SK-N-MC (cell line): ENCODE data around the gene ARHGAP18.

ENCODE experiments used
- DNase-seq: peaks from one replicate; pipeline ENCODE4 v3.0.0-alpha.2; 2011; ENCODE audit warnings: low read depth, low spot score
- H3K27ac ChIP-seq: fragments of 200-600 bp; sonication (generic); 2 replicates; pipeline ENCODE4 v1.5.1; 2016; ENCODE audit warnings: mixed run types
- H3K36me3 ChIP-seq: fragments of 200-600 bp; sonication (generic); 2 replicates; pipeline ENCODE4 v1.6.1; 2017; ENCODE audit warnings: antibody characterized with exemption, low read length, mixed read lengths; ENCODE audit not compliant: insufficient read depth
- H3K4me3 ChIP-seq: fragments of 200-600 bp; sonication (generic); 2 replicates; pipeline ENCODE4 v1.5.1; 2016
- H3K9ac ChIP-seq: fragments of 200-600 bp; sonication (generic); 2 replicates; pipeline ENCODE4 v1.8.0; 2017; ENCODE audit warnings: mixed run types, mixed read lengths; ENCODE audit not compliant: insufficient read length
- H3K9me3 ChIP-seq: fragments of 200-600 bp; sonication (generic); 2 replicates; pipeline ENCODE4 v1.6.1; 2017; ENCODE audit warnings: low read depth, mild to moderate bottlenecking, antibody characterized with exemption, low read length, moderate library complexity, mixed read lengths
- EZH2 ChIP-seq: fragments of 200-600 bp; sonication (generic); IDR thresholded peaks from one replicate; pipeline ENCODE4 v1.6.1; 2017; ENCODE audit warnings: antibody characterized with exemption
- FOXP2 ChIP-seq: optimal IDR thresholded peaks from 2 replicates; pipeline ENCODE3; 2011; ENCODE audit warnings: mild to moderate bottlenecking, moderate library complexity; ENCODE audit not compliant: insufficient read depth; ENCODE audit errors: extremely low read length, control extremely low read depth
- POLR2AphosphoS5 ChIP-seq: IDR thresholded peaks from 2 replicates; pipeline ENCODE4 v1.6.1; 2012; ENCODE audit warnings: mild to moderate bottlenecking, low read depth, low read length, borderline replicate concordance

ARHGAP18 gene

GRCh38 chr6:129643176-129643575, 66.8 kb downstream of the ARHGAP18 start:
- TF ChIP-seq EZH2, result no peak
- TF ChIP-seq POLR2AphosphoS5, result no peak
- TF ChIP-seq FOXP2, result no peak
- Histone ChIP-seq H3K9me3 (no peaks in the 10 kb centered on the region), H3K36me3 (no peaks in the 10 kb centered on the region), H3K9ac (no peak overlapping the region), H3K4me3 (no peak overlapping the region), H3K27ac (peak overlapping the region; percentile 44; the same call in 1 of the 2 replicates)
- DNase-seq, result no peak

GRCh38 chr6:129642322-129642721, 67.7 kb downstream of the ARHGAP18 start:
- H3K27ac ChIP-seq, result no peak overlapping the region
- TF ChIP-seq POLR2AphosphoS5, result no peak
- TF ChIP-seq EZH2, result no peak
- no peak for TF ChIP-seq FOXP2

GRCh38 chr6:129641344-129641743, 68.6 kb downstream of the ARHGAP18 start:
- DNase-seq, result no peak

More at GRCh38 chr6:129642322-129642721, 67.7 kb downstream of the ARHGAP18 start:
- Histone ChIP-seq H3K4me3 (no peak overlapping the region), H3K9ac (no peak overlapping the region), H3K9me3 (no peaks in the 10 kb centered on the region), H3K36me3 (no peaks in the 10 kb centered on the region)
- DNase-seq, result no peak

GRCh38 chr6:129638686-129639085, 71.3 kb downstream of the ARHGAP18 start:
- no peak overlapping the region for H3K9ac ChIP-seq
- H3K36me3 ChIP-seq, result no peaks in the 10 kb centered on the region
- H3K4me3 ChIP-seq, result no peak overlapping the region
- H3K9me3 ChIP-seq, result no peaks in the 10 kb centered on the region
- peak overlapping the region; percentile 47; the same call in 1 of the 2 replicates for H3K27ac ChIP-seq
- TF ChIP-seq POLR2AphosphoS5, result no peak
- TF ChIP-seq EZH2, result no peak
- DNase-seq, result no peak

More at GRCh38 chr6:129641344-129641743, 68.6 kb downstream of the ARHGAP18 start:
- TF ChIP-seq FOXP2 (no peak), EZH2 (no peak), POLR2AphosphoS5 (no peak)
- Histone ChIP-seq H3K9me3 (no peaks in the 10 kb centered on the region), H3K9ac (no peak overlapping the region), H3K4me3 (no peak overlapping the region), H3K36me3 (no peaks in the 10 kb centered on the region), H3K27ac (no peak overlapping the region)

GRCh38 chr6:129638055-129638684, 71.8 kb downstream of the ARHGAP18 start:
- no peak overlapping the region for H3K9ac ChIP-seq
- no peaks in the 10 kb centered on the region for H3K9me3 ChIP-seq
- no peak overlapping the region for H3K4me3 ChIP-seq
- no peaks in the 10 kb centered on the region for H3K36me3 ChIP-seq
- TF ChIP-seq EZH2, result no peak
- no peak for TF ChIP-seq POLR2AphosphoS5
- no peak for TF ChIP-seq FOXP2
- no peak for DNase-seq
- H3K27ac ChIP-seq, result peak overlapping the region; percentile 47; the same call in 1 of the 2 replicates

- Histone ChIP-seq H3K9ac (no peak overlapping the region), H3K27ac (no peak overlapping the region), H3K36me3 (no peaks in the 10 kb centered on the region), H3K9me3 (no peaks in the 10 kb centered on the region), H3K4me3 (no peak overlapping the region)
- TF ChIP-seq POLR2AphosphoS5, result no peak
- no peak for TF ChIP-seq EZH2
- no peak for TF ChIP-seq FOXP2
- DNase-seq, result no peak
These were observed 72.5 kb downstream of the ARHGAP18 start for GRCh38 chr6:129637340-129638054.

- H3K9me3 ChIP-seq, result no peaks in the 10 kb centered on the region
- H3K27ac ChIP-seq, result peak overlapping the region; percentile 61; the same call in 1 of the 2 replicates
- TF ChIP-seq POLR2AphosphoS5, result no peak
- TF ChIP-seq EZH2, result no peak
- no peak for TF ChIP-seq FOXP2
- H3K36me3 ChIP-seq, result no peaks in the 10 kb centered on the region
- no peak overlapping the region for H3K4me3 ChIP-seq
- DNase-seq, result no peak
- H3K9ac ChIP-seq, result no peak overlapping the region
These were observed 74.4 kb downstream of the ARHGAP18 start for GRCh38 chr6:129635396-129636130.

- DNase-seq, result no peak
- H3K36me3 ChIP-seq, result no peaks in the 10 kb centered on the region
- no peak for TF ChIP-seq POLR2AphosphoS5
- TF ChIP-seq EZH2, result no peak
- TF ChIP-seq FOXP2, result no peak
- H3K4me3 ChIP-seq, result no peak overlapping the region
- peak overlapping the region; percentile 61; the same call in 1 of the 2 replicates for H3K27ac ChIP-seq
- H3K9me3 ChIP-seq, result no peaks in the 10 kb centered on the region
- no peak overlapping the region for H3K9ac ChIP-seq
These were observed 75.4 kb downstream of the ARHGAP18 start for GRCh38 chr6:129634411-129635230.
